Measurements from ENCODE around the gene SLC38A9.

SLC38A9 gene

GRCh38 chr5:55680353-55680752, 31.8 kb downstream of the SLC38A9 start:
- no peak overlapping the region for H3K4me3 ChIP-seq (ENCODE audit: low read depth, low read length)
- no peak for DNase-seq (ENCODE audit: low read depth)
- no peak for TF ChIP-seq POLR2A (IDR thresholded peaks at IDR 0.05; ENCODE audit: extremely low read depth, insufficient read length)
- TF ChIP-seq MAX (IDR thresholded peaks at IDR 0.05; ENCODE audit: low read depth, low read length): no peak
- TF ChIP-seq CTCF (IDR thresholded peaks at IDR 0.05; ENCODE audit: low read depth, low read length): no peak
- TF ChIP-seq MYC (IDR thresholded peaks at IDR 0.05; ENCODE audit: low read depth, low read length): no peak

GRCh38 chr5:55679556-55679955, 32.6 kb downstream of the SLC38A9 start:
- DNase-seq (ENCODE audit: low read depth): no peak
- TF ChIP-seq POLR2A (IDR thresholded peaks at IDR 0.05; ENCODE audit: extremely low read depth, insufficient read length) (no peak), MAX (IDR thresholded peaks at IDR 0.05; ENCODE audit: low read depth, low read length) (no peak), MYC (IDR thresholded peaks at IDR 0.05; ENCODE audit: low read depth, low read length) (no peak), CTCF (IDR thresholded peaks at IDR 0.05; ENCODE audit: low read depth, low read length) (no peak)
- no peak overlapping the region for H3K4me3 ChIP-seq (ENCODE audit: low read depth, low read length)

GRCh38 chr5:55675119-55675518, 37.0 kb downstream of the SLC38A9 start:
- no peak for DNase-seq (ENCODE audit: low read depth)
- H3K4me3 ChIP-seq (ENCODE audit: low read depth, low read length): no peak overlapping the region
- no peak for TF ChIP-seq MAX (IDR thresholded peaks at IDR 0.05; ENCODE audit: low read depth, low read length)
- no peak for TF ChIP-seq CTCF (IDR thresholded peaks at IDR 0.05; ENCODE audit: low read depth, low read length)
- no peak for TF ChIP-seq MYC (IDR thresholded peaks at IDR 0.05; ENCODE audit: low read depth, low read length)
- no peak for TF ChIP-seq POLR2A (IDR thresholded peaks at IDR 0.05; ENCODE audit: extremely low read depth, insufficient read length)

- no peak overlapping the region for H3K4me3 ChIP-seq (ENCODE audit: low read depth, low read length)
- TF ChIP-seq POLR2A (IDR thresholded peaks at IDR 0.05; ENCODE audit: extremely low read depth, insufficient read length): no peak
- no peak for TF ChIP-seq MYC (IDR thresholded peaks at IDR 0.05; ENCODE audit: low read depth, low read length)
- TF ChIP-seq CTCF (IDR thresholded peaks at IDR 0.05; ENCODE audit: low read depth, low read length): no peak
- no peak for TF ChIP-seq MAX (IDR thresholded peaks at IDR 0.05; ENCODE audit: low read depth, low read length)
- DNase-seq (ENCODE audit: low read depth): no peak
Measured at GRCh38 chr5:55674340-55674739, 37.8 kb downstream of the SLC38A9 start.

GRCh38 chr5:55672477-55672911, 39.6 kb downstream of the SLC38A9 start:
- no peak for DNase-seq (ENCODE audit: low read depth)
- no peak for TF ChIP-seq POLR2A (IDR thresholded peaks at IDR 0.05; ENCODE audit: extremely low read depth, insufficient read length)
- TF ChIP-seq MAX (IDR thresholded peaks at IDR 0.05; ENCODE audit: low read depth, low read length): no peak
- no peak for TF ChIP-seq CTCF (IDR thresholded peaks at IDR 0.05; ENCODE audit: low read depth, low read length)
- no peak for TF ChIP-seq MYC (IDR thresholded peaks at IDR 0.05; ENCODE audit: low read depth, low read length)
- no peak overlapping the region for H3K4me3 ChIP-seq (ENCODE audit: low read depth, low read length)

GRCh38 chr5:55671975-55672374, 40.1 kb downstream of the SLC38A9 start:
- no peak for DNase-seq (ENCODE audit: low read depth)
- no peak overlapping the region for H3K4me3 ChIP-seq (ENCODE audit: low read depth, low read length)
- TF ChIP-seq POLR2A (IDR thresholded peaks at IDR 0.05; ENCODE audit: extremely low read depth, insufficient read length): no peak
- TF ChIP-seq MYC (IDR thresholded peaks at IDR 0.05; ENCODE audit: low read depth, low read length): no peak
- no peak for TF ChIP-seq MAX (IDR thresholded peaks at IDR 0.05; ENCODE audit: low read depth, low read length)

All from NB4 (cell line).